Fibroblast of villous mesenchyme (primary cell): ENCODE data around the gene NLRP3. TPM values are rescaled to one million over a fixed set of nuclear protein-coding genes. Genes with fewer than 3 reads are reported as not detected.
"Not testable (repeated sequence)": the region's sequence is repeated elsewhere in the genome, so short reads cannot be mapped to it uniquely, and the experiment has no call there.

Source experiments
- DNase-seq: peaks from one replicate; pipeline ENCODE4 v3.0.0-alpha.2; 2010; ENCODE audit warnings: low read depth
- H3K4me3 ChIP-seq: 2 replicates; pipeline ENCODE4 v1.5.1; 2011; ENCODE audit warnings: low read depth, mild to moderate bottlenecking, low read length
- total RNA-seq: library from RNA; depleted of rRNA; stranded (reverse); fragments of >200 nt; gene quantifications from 2 replicates; pipeline ENCODE4 v1.2.3, GENCODE V29; 2012
- TF ChIP-seq, protein P1 (sequence below): IDR thresholded peaks from 2 replicates; pipeline ENCODE4 v1.5.1; 2012; ENCODE audit warnings: low read depth, mild to moderate bottlenecking, low read length; ENCODE audit not compliant: insufficient read depth

Gene NLRP3
- total RNA-seq, 1 donor = 0.43 TPM

DNA sequence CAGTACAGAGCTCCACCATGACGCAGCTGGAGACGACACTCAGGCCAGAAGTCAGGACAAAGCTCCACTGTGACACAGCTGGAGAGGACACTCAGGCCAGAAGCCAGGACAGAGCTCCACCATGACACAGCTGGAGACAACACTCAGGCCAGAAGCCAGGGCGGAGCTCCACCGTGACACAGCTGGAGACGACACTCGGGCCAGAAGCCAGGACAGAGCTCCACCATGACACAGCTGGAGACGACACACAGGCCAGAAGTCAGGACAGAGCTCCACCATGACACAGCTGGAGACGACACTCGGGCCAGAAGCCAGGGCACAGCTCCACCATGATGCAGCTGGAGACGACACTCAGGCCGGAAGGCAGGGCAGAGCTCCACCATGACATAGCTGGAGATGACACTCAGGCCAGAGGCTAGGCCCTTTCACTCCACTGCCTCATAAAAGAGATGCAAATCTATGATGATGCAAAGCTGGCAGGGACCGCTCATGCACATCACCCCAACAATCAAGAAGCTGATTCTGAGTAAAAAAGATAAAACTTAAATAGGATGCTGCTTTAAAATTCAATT, 55.6 kb downstream of the NLRP3 start:
- TF ChIP-seq, protein P1, sequence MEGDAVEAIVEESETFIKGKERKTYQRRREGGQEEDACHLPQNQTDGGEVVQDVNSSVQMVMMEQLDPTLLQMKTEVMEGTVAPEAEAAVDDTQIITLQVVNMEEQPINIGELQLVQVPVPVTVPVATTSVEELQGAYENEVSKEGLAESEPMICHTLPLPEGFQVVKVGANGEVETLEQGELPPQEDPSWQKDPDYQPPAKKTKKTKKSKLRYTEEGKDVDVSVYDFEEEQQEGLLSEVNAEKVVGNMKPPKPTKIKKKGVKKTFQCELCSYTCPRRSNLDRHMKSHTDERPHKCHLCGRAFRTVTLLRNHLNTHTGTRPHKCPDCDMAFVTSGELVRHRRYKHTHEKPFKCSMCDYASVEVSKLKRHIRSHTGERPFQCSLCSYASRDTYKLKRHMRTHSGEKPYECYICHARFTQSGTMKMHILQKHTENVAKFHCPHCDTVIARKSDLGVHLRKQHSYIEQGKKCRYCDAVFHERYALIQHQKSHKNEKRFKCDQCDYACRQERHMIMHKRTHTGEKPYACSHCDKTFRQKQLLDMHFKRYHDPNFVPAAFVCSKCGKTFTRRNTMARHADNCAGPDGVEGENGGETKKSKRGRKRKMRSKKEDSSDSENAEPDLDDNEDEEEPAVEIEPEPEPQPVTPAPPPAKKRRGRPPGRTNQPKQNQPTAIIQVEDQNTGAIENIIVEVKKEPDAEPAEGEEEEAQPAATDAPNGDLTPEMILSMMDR = no peak
- no peak overlapping the region for H3K4me3 ChIP-seq
- DNase-seq = no peak

DNA sequence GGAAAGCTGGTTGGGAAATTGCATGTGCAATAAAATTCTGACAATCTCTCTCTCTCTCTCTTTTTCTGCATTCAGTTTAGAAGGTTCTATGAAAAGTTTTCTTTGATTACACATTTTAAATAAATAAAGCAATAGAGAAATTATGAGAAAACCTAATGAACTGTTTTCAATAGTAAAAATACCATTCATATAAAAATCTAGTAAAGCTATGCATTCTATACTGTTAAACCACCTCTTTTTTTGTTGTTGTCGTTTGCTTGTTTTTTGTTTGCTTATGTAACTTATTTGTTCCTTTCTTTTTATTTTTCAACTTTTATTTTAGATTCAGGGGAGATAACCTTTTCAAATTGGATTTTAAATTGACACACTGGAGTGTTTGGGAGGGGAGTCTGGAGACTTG, 56.1 kb downstream of the NLRP3 start:
- DNase-seq = no peak
- H3K4me3 ChIP-seq = no peak overlapping the region
- TF ChIP-seq, protein P1 = no peak

DNA sequence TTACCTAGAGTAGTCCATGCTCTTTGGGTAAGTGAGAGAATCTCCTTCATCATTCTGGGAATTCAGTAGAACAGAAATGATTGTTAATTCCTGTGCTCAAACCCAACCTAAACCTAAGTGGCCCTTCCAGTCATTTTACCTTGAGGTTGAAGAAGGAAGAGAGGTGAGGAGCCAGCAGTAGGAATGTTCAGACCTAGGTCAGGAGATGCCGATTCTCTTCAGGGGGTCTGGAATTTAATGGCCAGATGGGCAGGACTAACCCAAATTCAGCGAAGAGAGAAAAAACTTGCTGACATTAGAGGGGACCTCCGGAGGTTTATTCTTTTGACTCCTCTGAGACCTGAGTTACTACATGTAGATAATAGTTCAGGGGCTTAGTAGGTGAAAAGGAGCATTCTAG, 58.4 kb downstream of the NLRP3 start:
- TF ChIP-seq, protein P1 = no peak
- no peak for DNase-seq
- no peak overlapping the region for H3K4me3 ChIP-seq

DNA sequence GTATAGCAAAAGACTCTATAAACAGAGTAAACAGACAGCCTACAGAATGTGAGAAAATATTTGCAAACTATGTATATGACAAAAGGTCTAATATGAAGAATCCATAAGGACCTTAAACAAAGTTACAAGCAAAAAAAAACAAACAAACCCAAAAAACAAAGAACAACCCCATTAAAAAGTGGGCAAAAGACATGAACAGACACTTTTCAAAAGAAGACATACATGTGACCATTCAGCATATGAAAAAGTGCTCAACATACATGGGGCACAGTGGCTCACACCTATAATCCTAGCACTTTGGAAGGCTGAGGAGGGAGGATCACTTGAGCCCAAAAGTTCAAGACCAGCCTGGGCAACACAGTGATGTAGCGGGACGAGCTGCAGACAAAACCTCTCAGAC, 59.8 kb downstream of the NLRP3 start:
- TF ChIP-seq, protein P1 = no peak
- no peak for DNase-seq
- no peak overlapping the region for H3K4me3 ChIP-seq

DNA sequence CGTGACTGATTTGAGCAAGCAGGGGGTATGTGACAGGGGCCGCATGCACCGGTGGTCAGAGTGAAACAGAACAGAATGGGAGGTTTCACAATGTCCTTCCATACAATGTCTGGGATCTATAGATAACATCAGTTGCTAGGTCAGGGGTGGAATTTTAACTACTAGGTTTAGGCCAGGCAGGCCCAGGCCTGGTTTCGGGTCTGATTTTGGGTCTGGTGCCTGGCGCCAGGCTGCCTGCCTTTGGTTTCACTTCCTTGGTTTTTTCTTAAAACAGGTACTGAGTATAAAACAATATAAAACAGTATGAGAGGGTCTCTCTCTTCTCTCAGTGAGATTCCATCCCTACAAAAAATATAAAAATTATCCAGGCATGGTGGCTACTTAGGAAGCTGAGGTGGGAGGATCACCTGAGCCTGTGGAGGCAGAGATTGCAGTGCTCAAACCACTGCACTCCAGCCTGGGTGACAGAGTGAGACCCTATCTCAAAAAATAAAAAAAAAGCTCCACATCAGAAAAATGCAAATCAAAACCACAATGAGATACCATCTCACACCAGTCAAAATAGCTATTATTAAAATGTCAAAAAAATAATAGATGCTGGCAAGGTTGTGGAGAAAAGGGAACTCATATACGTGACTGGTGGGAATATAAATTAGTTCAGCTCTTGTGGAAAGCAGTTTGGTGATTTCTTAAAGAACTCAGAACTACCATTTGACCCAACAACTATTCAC, 60.5 kb downstream of the NLRP3 start:
- DNase-seq = not testable (repeated sequence)

DNA sequence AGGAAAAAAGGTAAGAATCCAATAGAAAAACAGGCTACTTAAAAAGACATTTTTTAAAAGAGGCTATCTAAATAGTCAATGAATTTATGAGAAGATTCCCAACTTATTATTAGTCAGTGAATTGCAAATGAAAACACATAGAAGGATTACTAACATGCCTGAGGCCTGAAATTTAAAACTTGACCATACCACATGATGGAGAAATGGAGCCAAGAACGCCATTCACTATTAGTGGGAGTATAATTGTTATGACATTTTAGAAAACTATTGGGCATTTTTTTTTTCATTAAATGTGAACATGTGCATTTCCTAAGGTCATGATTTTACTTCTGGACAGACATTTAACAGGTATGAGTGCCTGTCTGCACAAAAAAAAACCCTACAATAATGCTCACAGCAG, 66.8 kb downstream of the NLRP3 start:
- H3K4me3 ChIP-seq = no peak overlapping the region
- peak; percentile 28 for DNase-seq
- TF ChIP-seq, protein P1 = no peak

More for the DNA sequence above, 60.5 kb downstream of the NLRP3 start:
- not testable (repeated sequence) for H3K4me3 ChIP-seq

DNA sequence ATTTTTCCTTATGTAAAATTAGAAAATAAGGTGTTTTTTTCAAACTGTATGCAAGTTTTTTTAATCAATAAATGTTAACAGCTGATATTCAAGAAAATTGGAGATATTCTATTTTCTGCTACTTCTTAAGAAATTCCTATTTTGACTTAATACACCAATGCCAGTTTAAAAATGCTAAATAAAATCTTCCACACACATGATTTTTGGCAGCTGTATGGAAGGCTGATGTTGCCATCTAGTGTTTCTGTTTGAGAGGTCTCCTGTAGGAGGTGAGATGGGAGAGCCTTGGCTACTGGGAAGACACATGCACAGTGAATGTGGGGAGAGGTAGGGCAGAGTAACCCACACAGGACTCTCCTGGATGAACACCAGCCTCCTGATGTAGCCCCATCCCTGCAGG, 71.1 kb downstream of the NLRP3 start:
- peak; percentile 61 for DNase-seq
- no peak overlapping the region for H3K4me3 ChIP-seq
- TF ChIP-seq, protein P1 = peak; percentile 67
